Neural cell (in vitro differentiated cells): ENCODE data around the gene TSPAN11. TPM values are rescaled to one million over a fixed set of nuclear protein-coding genes. Genes with fewer than 3 reads are reported as not detected.

Experiments used
- H2AFZ ChIP-seq: fragments of 200-600, 300-800 bp; sonication (generic), shearing (Covaris generic); 2 replicates; pipeline ENCODE4 v1.6.0; 2014; ENCODE audit warnings: low read depth, mild to moderate bottlenecking, antibody characterized with exemption, low read length, moderate library complexity
- H3F3A ChIP-seq: fragments of 200-600 bp; shearing (Covaris generic); 2 replicates; pipeline ENCODE4 v1.6.1; 2016; ENCODE audit warnings: mild to moderate bottlenecking, moderate library complexity, mixed read lengths, antibody characterized with exemption, low read length; ENCODE audit not compliant: insufficient read depth, poor library complexity, severe bottlenecking
- H3K27ac ChIP-seq: fragments of 200-600, 300-800 bp; sonication (generic), shearing (Covaris generic); 2 replicates; pipeline ENCODE4 v1.5.1; 2014; ENCODE audit warnings: mild to moderate bottlenecking, low read length, moderate library complexity
- H3K27me3 ChIP-seq: fragments of 300-800, 200-600 bp; sonication (generic), shearing (Covaris generic); 2 replicates; pipeline ENCODE4 v1.6.0; 2014; ENCODE audit warnings: mild to moderate bottlenecking, low read depth, low read length, moderate library complexity; ENCODE audit not compliant: insufficient read depth
- H3K36me3 ChIP-seq: fragments of 300-800, 200-600 bp; sonication (generic), shearing (Covaris generic); 2 replicates; pipeline ENCODE4 v1.5.1; 2014; ENCODE audit warnings: mild to moderate bottlenecking, antibody characterized with exemption, low read length, moderate library complexity; ENCODE audit not compliant: insufficient read depth
- H3K4me2 ChIP-seq: fragments of 300-800, 200-600 bp; sonication (generic), shearing (Covaris generic); 2 replicates; pipeline ENCODE4 v1.6.0; 2014; ENCODE audit warnings: mild to moderate bottlenecking, low read length
- H3K4me3 ChIP-seq: fragments of 300-800, 200-600 bp; sonication (generic), shearing (Covaris generic); 2 replicates; pipeline ENCODE4 v1.5.1; 2014; ENCODE audit warnings: mild to moderate bottlenecking, low read length, moderate library complexity
- H3K79me2 ChIP-seq: fragments of 200-600 bp; shearing (Covaris generic); replicated peaks from 2 replicates; pipeline ENCODE4 v1.6.0; 2014; ENCODE audit warnings: mild to moderate bottlenecking, low read length, moderate library complexity; ENCODE audit not compliant: insufficient read depth
- H3K9ac ChIP-seq: fragments of 300-800, 200-600 bp; sonication (generic), shearing (Covaris generic); 2 replicates; pipeline ENCODE4 v1.6.1; 2016; ENCODE audit warnings: mild to moderate bottlenecking, low read length, mixed read lengths
- H3K9me2 ChIP-seq: fragments of 200-600 bp; shearing (Covaris generic); 2 replicates; pipeline ENCODE4 v1.6.1; 2016; ENCODE audit warnings: mild to moderate bottlenecking, low read length, mixed read lengths; ENCODE audit not compliant: insufficient read depth
- H3K9me3 ChIP-seq: fragments of 200-600, 300-800 bp; sonication (generic), shearing (Covaris generic); 2 replicates; pipeline ENCODE4 v1.6.1; 2016; ENCODE audit warnings: mild to moderate bottlenecking, mixed run types, low read length, moderate library complexity, mixed read lengths
- H4K20me1 ChIP-seq: fragments of 200-600 bp; shearing (Covaris generic); 2 replicates; pipeline ENCODE4 v1.6.1; 2016; ENCODE audit warnings: mild to moderate bottlenecking, mixed run types; ENCODE audit not compliant: insufficient read depth
- EP300 ChIP-seq: fragments of 450-650 bp; conservative IDR thresholded peaks from 2 replicates; pipeline ENCODE4 v1.6.1; 2014; ENCODE audit warnings: antibody characterized with exemption, mild to moderate bottlenecking, moderate library complexity; ENCODE audit not compliant: poor library complexity, severe bottlenecking
- EZH2 ChIP-seq: fragments of 200-600, 300-800 bp; shearing (Covaris generic), sonication (generic); IDR thresholded peaks from 2 replicates; pipeline ENCODE4 v1.6.1; 2014; ENCODE audit warnings: antibody characterized with exemption, low read length, borderline replicate concordance, mild to moderate bottlenecking; ENCODE audit not compliant: insufficient read depth, poor library complexity, severe bottlenecking
- MXI1 ChIP-seq: fragments of 450-650 bp; conservative IDR thresholded peaks from 2 replicates; pipeline ENCODE4 v1.6.1; 2014; ENCODE audit warnings: antibody characterized with exemption, mild to moderate bottlenecking; ENCODE audit not compliant: poor library complexity, severe bottlenecking
- POLR2AphosphoS5 ChIP-seq: IDR thresholded peaks from 2 replicates; pipeline ENCODE4 v1.6.1; 2012
- RAD21 ChIP-seq: fragments of 450-650 bp; conservative IDR thresholded peaks from 2 replicates; pipeline ENCODE4 v1.6.1; 2014; ENCODE audit warnings: antibody characterized with exemption, mild to moderate bottlenecking, moderate library complexity
- REST ChIP-seq: IDR thresholded peaks from 2 replicates; pipeline ENCODE4 v1.6.1; 2012; ENCODE audit warnings: borderline replicate concordance
- SMC3 ChIP-seq: fragments of 450-650 bp; conservative IDR thresholded peaks from 2 replicates; pipeline ENCODE4 v1.6.1; 2014; ENCODE audit warnings: antibody characterized with exemption, mild to moderate bottlenecking, moderate library complexity; ENCODE audit not compliant: poor library complexity
- TAF1 ChIP-seq: IDR thresholded peaks from 2 replicates; pipeline ENCODE4 v1.6.1; 2012; ENCODE audit warnings: low read depth
- polyA plus RNA-seq: library from polyadenylated mRNA; depleted of rRNA; stranded (reverse); fragments of >200 nt; gene quantifications from 2 replicates; pipeline ENCODE4 v1.2.3, GENCODE V29; 2014
- TF ChIP-seq, protein P1 (sequence below): fragments of 450-650 bp; IDR thresholded peaks from 2 replicates; pipeline ENCODE4 v1.5.1; 2014; ENCODE audit warnings: antibody characterized with exemption, mild to moderate bottlenecking, moderate library complexity; ENCODE audit not compliant: poor library complexity, severe bottlenecking

Gene TSPAN11
- polyA plus RNA-seq, 1 donor from 2014 or later = 5.6 TPM

GRCh38 chr12:30982413-30982812 is 55.9 kb downstream of the TSPAN11 start:
- H3K4me2 ChIP-seq = no peak overlapping the region
- H3K4me3 ChIP-seq = no peak overlapping the region
- H3F3A ChIP-seq = no peaks in the 10 kb centered on the region
- no peak overlapping the region for H2AFZ ChIP-seq
- no peak overlapping the region for H3K27ac ChIP-seq
- H3K36me3 ChIP-seq = no peaks in the 10 kb centered on the region
- H3K27me3 ChIP-seq = no peaks in the 10 kb centered on the region
- H3K79me2 ChIP-seq = no peaks in the 10 kb centered on the region
- H3K9ac ChIP-seq = no peak overlapping the region
- H3K9me2 ChIP-seq = no peaks in the 10 kb centered on the region
- H4K20me1 ChIP-seq = no peaks in the 10 kb centered on the region
- TF ChIP-seq RAD21 (no peak), TAF1 (no peak), EP300 (no peak), EZH2 (no peak), MXI1 (no peak), SMC3 (no peak)
- TF ChIP-seq, protein P1, sequence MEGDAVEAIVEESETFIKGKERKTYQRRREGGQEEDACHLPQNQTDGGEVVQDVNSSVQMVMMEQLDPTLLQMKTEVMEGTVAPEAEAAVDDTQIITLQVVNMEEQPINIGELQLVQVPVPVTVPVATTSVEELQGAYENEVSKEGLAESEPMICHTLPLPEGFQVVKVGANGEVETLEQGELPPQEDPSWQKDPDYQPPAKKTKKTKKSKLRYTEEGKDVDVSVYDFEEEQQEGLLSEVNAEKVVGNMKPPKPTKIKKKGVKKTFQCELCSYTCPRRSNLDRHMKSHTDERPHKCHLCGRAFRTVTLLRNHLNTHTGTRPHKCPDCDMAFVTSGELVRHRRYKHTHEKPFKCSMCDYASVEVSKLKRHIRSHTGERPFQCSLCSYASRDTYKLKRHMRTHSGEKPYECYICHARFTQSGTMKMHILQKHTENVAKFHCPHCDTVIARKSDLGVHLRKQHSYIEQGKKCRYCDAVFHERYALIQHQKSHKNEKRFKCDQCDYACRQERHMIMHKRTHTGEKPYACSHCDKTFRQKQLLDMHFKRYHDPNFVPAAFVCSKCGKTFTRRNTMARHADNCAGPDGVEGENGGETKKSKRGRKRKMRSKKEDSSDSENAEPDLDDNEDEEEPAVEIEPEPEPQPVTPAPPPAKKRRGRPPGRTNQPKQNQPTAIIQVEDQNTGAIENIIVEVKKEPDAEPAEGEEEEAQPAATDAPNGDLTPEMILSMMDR = no peak
- H3K9me3 ChIP-seq = no peaks in the 10 kb centered on the region

DNA sequence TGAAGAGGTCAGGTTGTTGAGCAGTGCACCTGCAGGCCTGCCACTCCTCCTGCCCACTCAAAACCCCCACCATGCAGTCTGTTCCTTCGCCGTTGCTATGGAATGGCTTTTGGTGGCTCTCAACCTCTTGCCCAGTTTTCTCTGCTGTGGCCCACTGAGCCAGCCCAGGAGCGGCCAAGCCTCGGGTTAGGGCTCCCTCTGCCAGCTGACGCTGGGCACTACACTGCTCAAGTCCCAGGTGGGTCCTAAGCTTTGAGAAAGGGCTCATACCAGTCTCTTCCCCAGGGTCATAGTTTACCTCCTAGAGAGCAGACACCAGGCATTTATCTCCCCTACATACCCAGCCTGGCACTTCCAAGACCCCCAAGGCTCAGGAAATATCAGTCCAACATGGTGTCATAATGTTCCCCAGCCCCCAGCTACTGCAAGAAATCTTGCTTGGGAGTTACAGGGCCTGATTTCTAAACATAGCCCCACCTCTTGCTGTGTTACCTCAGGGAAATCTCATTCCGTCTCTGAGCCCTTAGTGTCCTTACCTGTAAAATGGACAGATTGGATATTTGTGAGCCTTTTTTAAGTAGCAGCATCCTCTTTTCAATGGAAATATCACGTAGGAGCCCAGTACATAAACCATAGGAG is 59.4 kb downstream of the TSPAN11 start:
- Histone ChIP-seq H3K4me3 (no peak overlapping the region), H3K36me3 (no peaks in the 10 kb centered on the region), H3K27me3 (no peaks in the 10 kb centered on the region), H3K9me3 (no peaks in the 10 kb centered on the region), H3K9me2 (no peaks in the 10 kb centered on the region), H3K9ac (no peak overlapping the region), H3K27ac (no peak overlapping the region), H3K79me2 (no peaks in the 10 kb centered on the region), H3F3A (no peaks in the 10 kb centered on the region), H4K20me1 (no peaks in the 10 kb centered on the region), H3K4me2 (no peak overlapping the region), H2AFZ (no peak overlapping the region)
- TF ChIP-seq EP300 = no peak
- TF ChIP-seq, protein P1 = peak; percentile 42
- TF ChIP-seq REST = no peak
- peak; percentile 49 for TF ChIP-seq SMC3
- TF ChIP-seq EZH2 = no peak
- TF ChIP-seq MXI1 = no peak
- TF ChIP-seq POLR2AphosphoS5 = no peak
- no peak for TF ChIP-seq TAF1
- TF ChIP-seq RAD21 = peak; percentile 41
